Measurements from ENCODE around the gene TEX19.

GRCh38 chr17:82374626-82375331, 15.7 kb downstream of the TEX19 start:
- no peak for TF ChIP-seq EP300 (IDR thresholded peaks at IDR 0.05)
- TF ChIP-seq CTCF (IDR thresholded peaks at IDR 0.05), result no peak
- no peak for TF ChIP-seq POLR2AphosphoS5 (IDR thresholded peaks at IDR 0.05)
